Transverse colon (tissue), 4 donors: ENCODE results near the gene BAIAP2L2. TPM values are rescaled to one million over a fixed set of nuclear protein-coding genes. Genes with fewer than 3 reads are reported as not detected.
A peak's percentile ranks its signal among the peaks of the same experiment; 100 is the strongest.

Experiments used
- DNase-seq: peaks from one replicate; pipeline ENCODE4 v3.0.0-alpha.2; 2019
- H3K27ac ChIP-seq, 4 donors: fragments of 200-600 bp; sonication (generic); 2 replicates each; pipeline ENCODE4 v1.5.1; 2016 to 2018; ENCODE audit warnings: inconsistent platforms in 4 of 4
- H3K27me3 ChIP-seq: fragments of 200-600 bp; sonication (generic); 2 replicates; pipeline ENCODE4 v1.5.1; 2017; ENCODE audit warnings: inconsistent platforms
- H3K36me3 ChIP-seq, 4 donors: fragments of 200-600 bp; sonication (generic); 2 replicates each; pipeline ENCODE4 v1.5.1; 2017 to 2019; ENCODE audit warnings: inconsistent platforms in 4 of 4
- H3K4me1 ChIP-seq, 4 donors: fragments of 200-600 bp; sonication (generic); 2 replicates each; pipeline ENCODE4 v1.5.1; 2017 to 2020; ENCODE audit warnings: inconsistent platforms in 4 of 4
- H3K4me3 ChIP-seq, 4 donors: fragments of 200-600 bp; sonication (generic); 1 replicate in 1 of 4; 2 replicates in 3 of 4; pipeline versions ENCODE4 v1.5.1 to v1.6.1; 2017 to 2019; ENCODE audit warnings: inconsistent platforms in 4 of 4
- H3K9me3 ChIP-seq, 2 donors: fragments of 200-600 bp; sonication (generic); 2 replicates each; pipeline ENCODE4 v1.5.1; 2017 to 2019; ENCODE audit warnings: inconsistent platforms in 2 of 2
- CTCF ChIP-seq, 5 experiments: fragments of 200-600 bp in 3 of 5; fragments of 450-650 bp in 2 of 5; sonication (generic) in 3 of 5; IDR thresholded peaks; 1 replicate in 2 of 5; 2 replicates in 3 of 5; pipeline ENCODE4 v1.5.1; 2016 to 2017; ENCODE audit warnings: antibody characterized with exemption in 5 of 5, inconsistent platforms in 3 of 5, mild to moderate bottlenecking in 2 of 5, moderate library complexity in 1 of 5
- EP300 ChIP-seq: sonication (generic); formaldehyde crosslinking; IDR thresholded peaks from one replicate; pipeline ENCODE4 v1.6.1; 2017; ENCODE audit warnings: antibody characterized with exemption, low read depth
- POLR2A ChIP-seq: fragments of 450-650 bp; IDR thresholded peaks from one replicate; pipeline ENCODE4 v1.6.1; 2016; ENCODE audit warnings: antibody characterized with exemption, mild to moderate bottlenecking, moderate library complexity
- POLR2AphosphoS5 ChIP-seq, 3 donors: sonication (generic); formaldehyde crosslinking; IDR thresholded peaks; one replicate each; pipeline ENCODE4 v1.6.1; 2016; ENCODE audit warnings: antibody characterized with exemption in 3 of 3
- WGBS, 2 donors: methylation state at CpG; one replicate each; pipeline ENCODE4 v1.1.5; 2018; ENCODE audit warnings: low coverage in 1 of 2; 5-methylcytosine and 5-hydroxymethylcytosine counted together
- in situ Hi-C, 4 donors: fragments of 200-750 bp; cut with MboI; loops; one replicate each; pipeline versions ENCODE4 v1.15.0 to v1.15.1; 2017; ENCODE audit warnings: low sequenced_read_pairs in 3 of 4, low pct_ligation_motif_present in 1 of 4, low pct_unique_long_range_greater_than_20kb in 1 of 4
- intact Hi-C: fragments of 100-400 bp; cut with DNase I; formaldehyde crosslinking; loops from one replicate; pipeline ENCODE4 v1.15.1; 2023; ENCODE audit warnings: low total_unique reads
- total RNA-seq, 4 donors: library from RNA; depleted of rRNA; stranded (reverse); fragments of >200 nt; gene quantifications; one replicate each; pipeline ENCODE4 v1.1.0, GENCODE V29; 2016

The BAIAP2L2 gene
- total RNA-seq, 4 donors from 2014 or later: 106 to 337 (median 127) TPM

GRCh38 chr22:38097058-38097457, 13.4 kb downstream of the BAIAP2L2 start:
- Histone ChIP-seq H3K4me3 (no peak overlapping the region), H3K9me3 (no peaks in the 10 kb centered on the region), H3K27ac (no peak overlapping the region), H3K27me3 (no peaks in the 10 kb centered on the region), H3K36me3 (peaks cover 0 to 14% (median 5%) of the 10 kb centered on the region in 4 donors), H3K4me1 (peaks cover 0 to 13% (median 5%) of the 10 kb centered on the region in 4 donors)
- DNase-seq: no peak
- intact Hi-C loops: no loop called here
- in situ Hi-C loops: no loop called here
- 82% methylated on average over 15 of the region's 15 CpGs; no CpG with 5 or more reads in 1 of the 2 donors for WGBS, 2 donors
- TF ChIP-seq EP300: no peak
- no peak for TF ChIP-seq POLR2AphosphoS5 (IDR thresholded peaks at IDR 0.05)
- TF ChIP-seq CTCF (IDR thresholded peaks at IDR 0.05): no peak
- TF ChIP-seq POLR2A: no peak

GRCh38 chr22:38089474-38089851, 21.0 kb downstream of the BAIAP2L2 start:
- no peak overlapping the region for H3K4me3 ChIP-seq

GRCh38 chr22:38088629-38089473, 21.6 kb downstream of the BAIAP2L2 start:
- H3K27ac ChIP-seq: no peak overlapping the region
- H3K27me3 ChIP-seq: peaks cover 14% of the 10 kb centered on the region
- no peaks in the 10 kb centered on the region for H3K9me3 ChIP-seq
- no peaks in the 10 kb centered on the region for H3K36me3 ChIP-seq
- 85% methylated on average over 29 of the region's 85 CpGs; no CpG with 5 or more reads in 1 of the 2 donors for WGBS, 2 donors
- intact Hi-C loops (no loop called here), in situ Hi-C loops (no loop called here)
- H3K4me3 ChIP-seq: peak overlapping the region in 2 of 4 donors; percentile 20 to 30
- no peak for DNase-seq
- TF ChIP-seq EP300 (no peak), POLR2AphosphoS5 (IDR thresholded peaks at IDR 0.05) (no peak), POLR2A (no peak), CTCF (IDR thresholded peaks at IDR 0.05) (no peak)
- peaks cover 0 to 9% (median 4%) of the 10 kb centered on the region in 4 donors for H3K4me1 ChIP-seq

More at GRCh38 chr22:38089474-38089851, 21.0 kb downstream of the BAIAP2L2 start:
- TF ChIP-seq POLR2A (no peak), EP300 (no peak), CTCF (IDR thresholded peaks at IDR 0.05) (no peak), POLR2AphosphoS5 (IDR thresholded peaks at IDR 0.05) (no peak)
- H3K27me3 ChIP-seq: peaks cover 14% of the 10 kb centered on the region
- in situ Hi-C loops (no loop called here), intact Hi-C loops (no loop called here)
- peaks cover 0 to 9% (median 4%) of the 10 kb centered on the region in 4 donors for H3K4me1 ChIP-seq
- no peak for DNase-seq
- no peaks in the 10 kb centered on the region for H3K9me3 ChIP-seq
- WGBS, 2 donors: 61% methylated on average over 24 of the region's 34 CpGs; no CpG with 5 or more reads in 1 of the 2 donors
- no peak overlapping the region for H3K27ac ChIP-seq
- H3K36me3 ChIP-seq: no peaks in the 10 kb centered on the region

- H3K36me3 ChIP-seq: no peaks in the 10 kb centered on the region
- no peak overlapping the region for H3K27ac ChIP-seq
- H3K27me3 ChIP-seq: peaks cover 18% of the 10 kb centered on the region
- peaks cover 0 to 9% (median 4%) of the 10 kb centered on the region in 4 donors for H3K4me1 ChIP-seq
- WGBS, 2 donors: 89 to 92% methylated on average over 6 to 12 of the region's 12 CpGs
- DNase-seq: no peak
- TF ChIP-seq EP300 (no peak), POLR2AphosphoS5 (IDR thresholded peaks at IDR 0.05) (no peak), POLR2A (no peak), CTCF (IDR thresholded peaks at IDR 0.05) (no peak)
- intact Hi-C loops: no loop called here
- H3K9me3 ChIP-seq: no peaks in the 10 kb centered on the region
- in situ Hi-C loops: no loop called here
- no peak overlapping the region for H3K4me3 ChIP-seq
Measured at GRCh38 chr22:38087855-38088254, 22.6 kb downstream of the BAIAP2L2 start.
